SK-N-MC (cell line): Measurements from ENCODE around the gene THTPA.

Experiments used
- DNase-seq: peaks from one replicate; pipeline ENCODE4 v3.0.0-alpha.2; 2011; ENCODE audit warnings: low read depth, low spot score
- H3K27ac ChIP-seq: fragments of 200-600 bp; sonication (generic); 2 replicates; pipeline ENCODE4 v1.5.1; 2016; ENCODE audit warnings: mixed run types
- H3K36me3 ChIP-seq: fragments of 200-600 bp; sonication (generic); 2 replicates; pipeline ENCODE4 v1.6.1; 2017; ENCODE audit warnings: antibody characterized with exemption, low read length, mixed read lengths; ENCODE audit not compliant: insufficient read depth
- H3K4me3 ChIP-seq: fragments of 200-600 bp; sonication (generic); 2 replicates; pipeline ENCODE4 v1.5.1; 2016
- H3K9ac ChIP-seq: fragments of 200-600 bp; sonication (generic); 2 replicates; pipeline ENCODE4 v1.8.0; 2017; ENCODE audit warnings: mixed run types, mixed read lengths; ENCODE audit not compliant: insufficient read length
- H3K9me3 ChIP-seq: fragments of 200-600 bp; sonication (generic); 2 replicates; pipeline ENCODE4 v1.6.1; 2017; ENCODE audit warnings: low read depth, mild to moderate bottlenecking, antibody characterized with exemption, low read length, moderate library complexity, mixed read lengths
- EZH2 ChIP-seq: fragments of 200-600 bp; sonication (generic); IDR thresholded peaks from one replicate; pipeline ENCODE4 v1.6.1; 2017; ENCODE audit warnings: antibody characterized with exemption
- FOXP2 ChIP-seq: optimal IDR thresholded peaks from 2 replicates; pipeline ENCODE3; 2011; ENCODE audit warnings: mild to moderate bottlenecking, moderate library complexity; ENCODE audit not compliant: insufficient read depth; ENCODE audit errors: extremely low read length, control extremely low read depth
- POLR2AphosphoS5 ChIP-seq: IDR thresholded peaks from 2 replicates; pipeline ENCODE4 v1.6.1; 2012; ENCODE audit warnings: mild to moderate bottlenecking, low read depth, low read length, borderline replicate concordance

The THTPA gene

DNA sequence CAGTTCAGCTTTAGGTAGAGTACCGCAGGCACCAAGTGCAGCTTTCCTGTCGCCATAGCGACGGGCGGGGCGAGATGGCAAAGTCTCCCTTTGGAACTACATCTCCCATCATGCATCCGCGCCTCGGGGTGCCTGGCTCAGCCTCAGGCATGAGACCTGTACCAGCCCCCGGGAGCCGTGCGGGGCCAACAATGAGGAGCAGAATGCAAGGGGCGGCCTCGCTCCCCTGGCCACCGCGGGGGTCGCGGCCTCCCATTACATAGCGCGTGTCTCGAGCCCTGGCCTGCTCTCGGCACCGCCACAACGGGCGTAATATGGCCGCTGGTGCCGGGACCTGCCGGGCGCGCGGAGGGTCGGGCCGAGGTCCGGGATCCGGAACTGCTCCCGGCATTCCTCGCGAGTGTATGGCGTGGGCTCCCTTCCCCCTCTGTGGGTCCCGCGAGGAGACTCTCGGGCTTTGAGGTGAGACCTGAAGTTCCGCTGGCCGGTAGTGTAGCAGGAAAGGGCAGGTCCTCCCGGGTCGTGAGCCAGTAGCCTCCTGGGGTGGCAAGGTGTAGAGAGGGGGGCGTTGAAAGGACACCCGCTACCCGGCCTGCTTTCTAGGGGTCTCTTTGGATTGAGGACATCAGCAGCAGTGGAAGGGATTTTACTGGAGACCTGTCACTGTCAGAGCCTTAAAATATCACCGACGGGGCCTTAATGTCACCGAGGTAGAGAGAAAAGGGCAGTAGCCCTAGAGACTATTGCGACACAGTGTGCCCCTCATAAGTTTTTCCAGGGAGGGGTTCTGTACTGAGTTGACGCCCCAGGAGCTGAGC is at the start of gene THTPA:
THTPA (plus strand) TSS at position 390 of the 818 bp plus-strand sequence. CDS start 487 bp downstream, outside the sequence.
- Histone ChIP-seq H3K9ac (peak within 1 kb of the TSS; percentile 91), H3K27ac (peak within 1 kb of the TSS; percentile 74), H3K9me3 (no peaks in the 10 kb centered on the region), H3K36me3 (peaks cover 9% of the 10 kb centered on the region), H3K4me3 (peak within 1 kb of the TSS; percentile 96)
- TF ChIP-seq EZH2 (no peak), FOXP2 (peak; percentile 69), POLR2AphosphoS5 (peak; percentile 75)
- no peak for DNase-seq

DNA sequence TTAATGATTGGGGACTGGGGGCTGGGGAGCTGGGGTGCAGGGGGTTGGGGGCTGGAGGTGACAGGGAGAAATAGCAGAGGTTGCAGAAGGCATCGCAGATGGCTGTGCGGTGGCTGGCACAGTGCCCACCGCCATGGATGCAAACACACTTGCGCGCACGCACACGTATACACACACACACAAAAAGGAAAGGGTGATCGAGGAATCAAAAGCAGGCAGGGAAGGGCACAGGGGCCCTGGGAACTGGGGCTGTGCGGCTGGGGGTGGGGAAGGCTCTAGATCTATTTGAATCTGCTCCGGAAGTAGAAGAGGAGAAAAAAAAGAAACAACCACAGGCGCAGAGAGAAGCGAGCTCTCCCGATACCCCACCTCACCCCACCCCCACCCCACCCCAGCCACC is 43.9 kb upstream of the THTPA start:
- peak overlapping the region; percentile 64 for H3K4me3 ChIP-seq
- TF ChIP-seq FOXP2 = no peak
- no peak for TF ChIP-seq EZH2
- no peak for TF ChIP-seq POLR2AphosphoS5
- no peaks in the 10 kb centered on the region for H3K36me3 ChIP-seq
- H3K27ac ChIP-seq = no peak overlapping the region
- no peaks in the 10 kb centered on the region for H3K9me3 ChIP-seq
- no peak for DNase-seq
- H3K9ac ChIP-seq = no peak overlapping the region

DNA sequence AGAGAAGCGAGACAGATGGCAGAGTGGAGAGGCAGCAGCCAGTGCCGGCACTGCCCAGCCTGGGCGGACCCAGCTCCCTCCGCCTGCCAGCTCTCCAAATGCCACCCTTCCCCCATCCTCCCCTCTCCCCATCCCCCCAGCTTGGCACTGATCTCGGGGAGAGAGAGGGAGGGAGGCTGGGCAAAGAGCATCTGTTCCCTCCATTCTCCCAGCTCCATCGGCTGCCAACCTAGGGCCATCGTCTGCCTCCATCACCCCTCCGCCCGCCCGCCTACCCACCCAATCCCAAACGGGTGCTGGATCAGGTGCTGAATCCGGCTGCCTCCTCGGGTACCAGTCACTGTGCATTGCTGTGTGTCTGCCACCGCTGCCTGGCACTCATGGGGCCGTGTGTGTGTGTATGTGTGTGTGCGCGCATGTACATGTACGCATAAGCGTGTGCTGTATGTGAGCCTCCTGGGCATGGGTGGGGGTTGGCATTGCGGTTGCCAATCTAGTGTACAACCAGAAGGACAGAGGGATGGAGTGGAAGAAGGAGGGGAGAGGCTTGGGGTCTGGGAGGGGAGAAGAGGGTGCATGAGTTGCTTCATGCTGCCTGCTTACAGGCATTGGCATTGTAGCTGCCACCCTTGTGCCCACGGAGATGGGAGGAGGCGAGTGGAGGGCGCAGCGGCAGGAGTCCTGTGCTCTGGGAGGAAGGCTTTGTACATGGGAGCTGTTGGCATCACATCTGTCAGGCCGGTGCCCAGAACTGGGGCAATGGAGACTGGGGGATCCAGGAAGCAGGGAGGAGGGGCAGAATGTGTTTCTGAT is 42.9 kb upstream of the THTPA start:
- H3K9ac ChIP-seq = no peak overlapping the region
- TF ChIP-seq EZH2 = no peak
- no peak for TF ChIP-seq FOXP2
- TF ChIP-seq POLR2AphosphoS5 = no peak
- H3K27ac ChIP-seq = no peak overlapping the region
- no peaks in the 10 kb centered on the region for H3K9me3 ChIP-seq
- H3K36me3 ChIP-seq = no peaks in the 10 kb centered on the region
- no peak overlapping the region for H3K4me3 ChIP-seq
- DNase-seq = no peak

DNA sequence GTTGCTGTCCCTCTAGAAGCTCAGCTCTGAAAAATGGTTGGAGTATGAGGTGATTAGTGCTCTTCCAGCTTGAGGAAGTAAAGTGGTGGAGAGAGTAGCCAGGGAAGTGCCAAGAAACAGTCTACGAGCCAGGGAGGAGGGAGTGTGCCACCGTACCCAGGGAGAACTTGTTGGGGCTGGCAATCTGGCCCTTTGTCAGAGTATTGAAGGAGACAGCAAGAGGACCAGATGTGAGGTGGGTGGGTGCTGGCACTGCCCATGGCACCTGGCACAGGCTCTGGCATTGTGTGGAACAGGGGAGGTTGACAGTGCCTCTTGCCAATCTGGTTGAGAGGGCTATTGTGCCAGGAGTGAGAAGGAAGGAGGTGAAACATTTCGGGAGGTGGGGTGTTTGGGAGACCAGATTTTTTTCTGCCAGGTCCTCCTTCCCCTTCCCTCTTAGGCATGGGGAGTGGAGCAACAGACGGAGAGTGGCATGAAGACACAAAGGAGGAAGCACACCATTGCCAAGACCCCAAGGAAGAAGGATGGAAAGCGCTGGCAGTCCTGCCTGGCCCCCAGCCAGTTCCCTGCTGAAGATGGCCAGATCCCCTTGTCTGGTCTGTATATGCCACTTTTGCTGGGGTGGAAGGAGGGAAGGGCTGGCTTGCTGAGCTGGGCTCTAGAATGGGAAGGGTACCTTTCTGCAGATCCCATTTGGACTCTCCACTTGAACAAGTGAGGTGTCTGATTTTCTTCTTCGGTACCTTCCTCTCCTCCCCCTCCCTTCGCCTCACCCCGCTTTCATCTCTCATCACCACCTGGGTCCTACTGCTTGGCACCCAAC is 42.0 kb upstream of the THTPA start:
- DNase-seq = no peak
- H3K4me3 ChIP-seq = no peak overlapping the region
- H3K9ac ChIP-seq = no peak overlapping the region
- H3K27ac ChIP-seq = no peak overlapping the region
- no peaks in the 10 kb centered on the region for H3K9me3 ChIP-seq
- TF ChIP-seq FOXP2 (no peak), EZH2 (no peak), POLR2AphosphoS5 (no peak)
- no peaks in the 10 kb centered on the region for H3K36me3 ChIP-seq

DNA sequence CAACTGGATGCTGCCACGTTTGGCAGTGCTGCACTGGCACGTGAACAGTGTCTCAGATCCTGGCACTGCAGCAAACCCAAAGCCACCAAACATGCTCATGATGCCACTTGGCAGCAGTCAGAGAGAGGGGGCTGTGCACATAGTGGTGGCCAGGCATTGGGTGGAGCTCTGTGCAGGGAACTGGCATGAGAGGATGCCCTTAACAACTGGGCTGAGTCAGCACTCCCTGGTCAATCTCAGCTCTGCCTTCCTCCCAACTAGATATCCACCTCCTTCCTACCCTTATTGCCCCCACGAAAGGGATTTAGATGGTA is 41.5 kb upstream of the THTPA start:
- H3K9ac ChIP-seq = no peak overlapping the region
- H3K36me3 ChIP-seq = no peaks in the 10 kb centered on the region
- TF ChIP-seq FOXP2 (no peak), EZH2 (no peak), POLR2AphosphoS5 (no peak)
- no peak overlapping the region for H3K4me3 ChIP-seq
- H3K27ac ChIP-seq = no peak overlapping the region
- no peak for DNase-seq
- no peaks in the 10 kb centered on the region for H3K9me3 ChIP-seq

DNA sequence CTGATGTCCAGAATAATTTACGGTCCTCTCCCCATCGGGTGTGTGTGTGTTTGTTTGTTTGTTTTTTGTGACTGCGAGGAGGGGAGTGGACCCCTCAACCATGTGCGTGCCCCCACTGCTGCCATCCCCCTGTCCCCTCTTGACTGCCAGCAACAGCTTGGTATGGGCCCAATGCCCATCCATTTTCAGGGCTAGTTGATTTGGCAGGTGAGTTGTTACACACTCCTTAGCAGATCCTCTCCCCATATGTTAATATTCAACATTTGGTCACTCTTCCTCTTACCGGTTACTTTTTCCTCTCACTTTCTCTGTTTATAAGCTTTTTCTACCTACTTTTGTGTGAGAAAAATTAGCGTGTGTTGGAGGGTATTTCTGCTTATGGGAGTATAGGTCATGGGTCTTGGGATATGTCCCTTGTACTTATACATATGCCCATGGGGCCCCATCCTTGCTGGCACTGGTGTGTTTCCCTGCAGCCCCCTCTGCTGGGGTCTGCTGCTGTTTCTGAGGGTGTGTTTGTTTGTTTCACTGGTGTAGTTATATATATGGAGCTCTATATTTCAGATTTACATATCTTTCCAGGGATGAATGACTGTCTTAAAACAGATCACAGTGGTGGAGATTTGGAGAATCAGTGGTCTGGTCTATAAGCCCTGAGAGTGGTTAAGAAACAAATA is 38.3 kb upstream of the THTPA start:
- no peak for DNase-seq
- Histone ChIP-seq H3K27ac (no peak overlapping the region), H3K9me3 (no peaks in the 10 kb centered on the region), H3K9ac (no peak overlapping the region), H3K36me3 (no peaks in the 10 kb centered on the region), H3K4me3 (no peak overlapping the region)
- TF ChIP-seq POLR2AphosphoS5 = no peak
- no peak for TF ChIP-seq EZH2
- no peak for TF ChIP-seq FOXP2

GRCh38 chr14:23518709-23519108 is 37.4 kb upstream of the THTPA start:
- Histone ChIP-seq H3K27ac (no peak overlapping the region), H3K9ac (no peak overlapping the region), H3K9me3 (no peaks in the 10 kb centered on the region), H3K36me3 (no peaks in the 10 kb centered on the region), H3K4me3 (no peak overlapping the region)
- DNase-seq = no peak
- TF ChIP-seq EZH2 = no peak
- no peak for TF ChIP-seq POLR2AphosphoS5
- no peak for TF ChIP-seq FOXP2
